GM12878 (cell line): ENCODE results near the gene PSAP. TPM values are rescaled to one million over a fixed set of nuclear protein-coding genes. Genes with fewer than 3 reads are reported as not detected.

Source experiments
- ATAC-seq: fragments of 200-7000 bp; cut with Tn5 transposase; 3 replicates; pipeline ENCODE4 v1.9.1; 2020; ENCODE audit warnings: mild to moderate bottlenecking, moderate library complexity
- BruUV-seq: library from RNA; stranded (reverse); fragments of 400-500 nt; replicated peaks from 2 replicates; lab custom pipeline; 2021; lab: Mats Ljungman, UMichigan
- CTCF ChIA-PET: fragments of 300-600 bp; sonication (Branson Sonifier 250); formaldehyde crosslinking; extraction: SDS; loops from one replicate; lab custom pipeline; 2021; ENCODE audit warnings: inconsistent platforms; lab: Yijun Ruan, JAX
- POLR2A ChIA-PET: fragments of 350-600 bp; formaldehyde crosslinking; extraction: SDS; loops from one replicate; lab custom pipeline; 2021; ENCODE audit warnings: inconsistent platforms; lab: Charles Lee
- RAD21 ChIA-PET: fragments of 300-600 bp; sonication (Branson Sonifier 250); formaldehyde crosslinking; loops from one replicate; lab custom pipeline; 2023; ENCODE audit warnings: antibody characterized with exemption; ENCODE audit not compliant: unreplicated experiment; lab: Charles Lee
- SMC1A ChIA-PET: fragments of 300-600 bp; sonication (Branson Sonifier 250); formaldehyde crosslinking; loops from one replicate; lab custom pipeline; 2023; ENCODE audit not compliant: unreplicated experiment, uncharacterized antibody; lab: Charles Lee
- DNase-seq: peaks from one replicate; pipeline ENCODE4 v3.0.0-alpha.2; 2011; ENCODE audit warnings: low read depth, low spot score
- FAIRE-seq: peaks from 3 replicates; lab custom pipeline; 2011; peaks lifted over from hg19 to GRCh38; lab: Jason Lieb, UNC
- H2AFZ ChIP-seq: 2 replicates; pipeline ENCODE4 v1.6.0; 2011; ENCODE audit warnings: low read depth, low read length, control low read depth; ENCODE audit not compliant: control insufficient read depth
- H3K27ac ChIP-seq: 2 replicates; pipeline ENCODE4 v1.5.1; 2011; ENCODE audit warnings: control low read depth; ENCODE audit not compliant: control insufficient read depth, insufficient read depth
- H3K27me3 ChIP-seq, 2 experiments: replicated peaks in 1 of 2; 2 replicates each; pipeline versions ENCODE4 v1.6.0 to v1.6.1; 2011; ENCODE audit warnings: low read length in 1 of 2; ENCODE audit not compliant: control insufficient read depth in 2 of 2, insufficient read depth in 2 of 2
- H3K36me3 ChIP-seq, 2 experiments: 2 replicates each; pipeline ENCODE4 v1.5.1; 2011; ENCODE audit warnings: low read length in 1 of 2; ENCODE audit not compliant: control insufficient read depth in 2 of 2, insufficient read depth in 2 of 2
- H3K4me1 ChIP-seq: 2 replicates; pipeline ENCODE4 v1.6.1; 2011; ENCODE audit warnings: mild to moderate bottlenecking, low read length, moderate library complexity, mixed read lengths; ENCODE audit not compliant: control insufficient read depth, insufficient read depth
- H3K4me2 ChIP-seq: 2 replicates; pipeline ENCODE4 v1.6.0; 2011; ENCODE audit warnings: control low read depth; ENCODE audit not compliant: control insufficient read depth, insufficient read depth
- H3K4me3 ChIP-seq: fragments of 200-600 bp; sonication (generic); 2 replicates; pipeline ENCODE4 v1.5.1; 2016
- H3K79me2 ChIP-seq: 2 replicates; pipeline ENCODE4 v1.6.0; 2011; ENCODE audit warnings: low read length; ENCODE audit not compliant: control insufficient read depth, insufficient read depth
- H3K9ac ChIP-seq: 2 replicates; pipeline ENCODE4 v1.8.0; 2011; ENCODE audit warnings: low read length, control low read depth, mixed read lengths; ENCODE audit not compliant: control insufficient read depth, insufficient read depth
- H3K9me3 ChIP-seq: replicated peaks from 3 replicates; pipeline ENCODE4 v1.5.1; 2011; ENCODE audit warnings: mild to moderate bottlenecking, low read length; ENCODE audit not compliant: control insufficient read depth, insufficient read depth
- H4K20me1 ChIP-seq: 2 replicates; pipeline ENCODE4 v1.6.0; 2011; ENCODE audit not compliant: control insufficient read depth, insufficient read depth
- BMI1 ChIP-seq: fragments of 450-650 bp; IDR thresholded peaks from 2 replicates; pipeline ENCODE4 v1.6.1; 2016; ENCODE audit warnings: mild to moderate bottlenecking, moderate library complexity, borderline replicate concordance
- IKZF1 ChIP-seq: fragments of 450-650 bp; conservative IDR thresholded peaks from 2 replicates; pipeline ENCODE4 v1.6.1; 2017; ENCODE audit warnings: antibody characterized with exemption, mild to moderate bottlenecking
- KAT2A ChIP-seq: conservative IDR thresholded peaks from 2 replicates; pipeline ENCODE4 v1.6.1; 2011; ENCODE audit warnings: low read depth, low read length; ENCODE audit not compliant: control insufficient read depth
- NR2F1 ChIP-seq: fragments of 450-650 bp; conservative IDR thresholded peaks from 2 replicates; pipeline ENCODE4 v1.6.1; 2017; ENCODE audit warnings: mild to moderate bottlenecking
- POLR2AphosphoS2 ChIP-seq: IDR thresholded peaks from 2 replicates; pipeline ENCODE4 v1.6.1; 2011; ENCODE audit warnings: low read depth, mild to moderate bottlenecking, low read length, improper control_type of control experiment, moderate library complexity
- WRNIP1 ChIP-seq: IDR thresholded peaks from 2 replicates; pipeline ENCODE4 v1.6.1; 2011; ENCODE audit warnings: low read depth, low read length, improper control_type of control experiment, borderline replicate concordance
- ZBED1 ChIP-seq: IDR thresholded peaks from 2 replicates; pipeline ENCODE4 v1.6.1; 2016; ENCODE audit warnings: borderline replicate concordance
- ZNF217 ChIP-seq: fragments of 450-650 bp; IDR thresholded peaks from 2 replicates; pipeline ENCODE4 v1.6.1; 2017; ENCODE audit warnings: antibody characterized with exemption, mild to moderate bottlenecking
- WGBS: methylation state at CpG from one replicate; pipeline ENCODE4 v1.1.6; 2016; ENCODE audit warnings: low lambda C conversion rate; ENCODE audit not compliant: insufficient replicate concordance, insufficient coverage; ENCODE audit errors: missing lambda C conversion rate; 5-methylcytosine and 5-hydroxymethylcytosine counted together
- in situ Hi-C: fragments of 300-500 bp; cut with MboI; formaldehyde crosslinking; loops from 9 replicates; pipeline ENCODE4 v1.14.3; 2018; ENCODE audit warnings: mixed read lengths
- intact Hi-C: fragments of 100-400 bp; cut with micrococcal nuclease; formaldehyde crosslinking; loops from one replicate; pipeline ENCODE4 v1.14.2; 2022; ENCODE audit not compliant: unreplicated experiment
- polyA plus RNA-seq, 11 experiments: library from polyadenylated mRNA; depleted of rRNA in 4 of 11; unstranded in 6 of 11; stranded (reverse) in 5 of 11; fragments of >200 nt; fragmentation: Nextera tagmentation in 4 of 11; fragmentation: Illumina TruSeq in 1 of 11; extraction: Ambion mirVana in 4 of 11; extraction: Trizol in 1 of 11; gene quantifications; 1 replicate in 1 of 11; 2 replicates in 10 of 11; pipeline versions ENCODE4 v1.2.1 to v1.2.3, GENCODE V29; 2011 to 2016; ENCODE audit warnings: inconsistent platforms in 2 of 11, missing spikeins in 2 of 11, low read depth in 1 of 11
- total RNA-seq, 4 experiments: library from RNA; depleted of rRNA in 3 of 4; stranded (reverse); fragments of >200 nt in 3 of 4; fragmentation: Illumina TruSeq in 1 of 4; extraction: Trizol in 1 of 4; gene quantifications; 2 replicates each; pipeline versions ENCODE4 v1.2.1 to v1.2.3, GENCODE V29; 2013 to 2021
- TF ChIP-seq, protein P1 (sequence below): IDR thresholded peaks from 2 replicates; pipeline ENCODE4 v1.6.1; 2011; ENCODE audit warnings: borderline replicate concordance, low read depth, mild to moderate bottlenecking, moderate library complexity, low read length; ENCODE audit not compliant: insufficient read depth, poor library complexity, severe bottlenecking

The PSAP gene
- total and polyA plus RNA-seq, 10 of the 15 experiments (the other 5 are each of a cell fraction or from before 2014, with no cell fraction given) = 178 to 336 (median 286) TPM

GRCh38 chr10:71831646-71832552 is 19.2 kb downstream of the PSAP start:
- no peak overlapping the region for H2AFZ ChIP-seq
- intact Hi-C loops = no loop called here
- no peak for DNase-seq
- RAD21 ChIA-PET = no interaction called here
- peaks cover 33% of the 10 kb centered on the region for H3K4me1 ChIP-seq
- H3K4me2 ChIP-seq = no peak overlapping the region
- H4K20me1 ChIP-seq = no peaks in the 10 kb centered on the region
- no peak for ATAC-seq
- no peak overlapping the region for H3K9ac ChIP-seq
- H3K9me3 ChIP-seq = no peaks in the 10 kb centered on the region; the same call in 2 of the 3 replicates
- no TSS peak for BruUV-seq
- peaks cover 21 to 51% of the 10 kb centered on the region in 2 experiments for H3K36me3 ChIP-seq
- SMC1A ChIA-PET = no interaction called here
- no peak for TF ChIP-seq POLR2AphosphoS2
- TF ChIP-seq ZNF217 = no peak
- no peak for TF ChIP-seq NR2F1
- no peak for TF ChIP-seq ZBED1
- TF ChIP-seq IKZF1 = no peak
- no peak for TF ChIP-seq WRNIP1
- TF ChIP-seq, protein P1, sequence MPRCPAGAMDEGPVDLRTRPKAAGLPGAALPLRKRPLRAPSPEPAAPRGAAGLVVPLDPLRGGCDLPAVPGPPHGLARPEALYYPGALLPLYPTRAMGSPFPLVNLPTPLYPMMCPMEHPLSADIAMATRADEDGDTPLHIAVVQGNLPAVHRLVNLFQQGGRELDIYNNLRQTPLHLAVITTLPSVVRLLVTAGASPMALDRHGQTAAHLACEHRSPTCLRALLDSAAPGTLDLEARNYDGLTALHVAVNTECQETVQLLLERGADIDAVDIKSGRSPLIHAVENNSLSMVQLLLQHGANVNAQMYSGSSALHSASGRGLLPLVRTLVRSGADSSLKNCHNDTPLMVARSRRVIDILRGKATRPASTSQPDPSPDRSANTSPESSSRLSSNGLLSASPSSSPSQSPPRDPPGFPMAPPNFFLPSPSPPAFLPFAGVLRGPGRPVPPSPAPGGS = peak; percentile 74
- TF ChIP-seq KAT2A = no peak
- TF ChIP-seq BMI1 = no peak
- CTCF ChIA-PET = interaction anchor here (2.1 kb wide), 1 partner anchor 65 kb away, joined by 11 read pairs; no protein-coding TSS in a partner anchor
- H3K27me3 ChIP-seq = no peaks in the 10 kb centered on the region
- H3K4me3 ChIP-seq = no peak overlapping the region
- in situ Hi-C loops = no loop called here
- 91% methylated on average over 19 of the region's 19 CpGs for WGBS
- no peak overlapping the region for H3K27ac ChIP-seq
- POLR2A ChIA-PET = no interaction called here
- no peak for FAIRE-seq
- H3K79me2 ChIP-seq = peaks cover 35% of the 10 kb centered on the region
